ENCODE results near the gene TFIP11. TPM values are rescaled to one million over a fixed set of nuclear protein-coding genes. Genes with fewer than 3 reads are reported as not detected.

Gene TFIP11
- polyA plus RNA-seq, 2 of the 4 experiments (the other 2 are of a cell fraction), result 21.1 to 28.8 TPM

GRCh38 chr22:26527167-26527566 is 14.9 kb upstream of the TFIP11 start:
- no peak overlapping the region for H3K4me3 ChIP-seq
- no peak overlapping the region for H3K4me2 ChIP-seq
- ATAC-seq (no peak), FAIRE-seq (no peak), DNase-seq (ENCODE audit: low read depth in 1 of 2, low spot score in 1 of 2) (no peak)
- H3K27ac ChIP-seq, result no peak overlapping the region
- peaks cover 14% of the 10 kb centered on the region for H3K4me1 ChIP-seq
- CTCF ChIA-PET, result no interaction called here
- no peaks in the 10 kb centered on the region for H3K9me3 ChIP-seq
- TF ChIP-seq SREBF2 (IDR thresholded peaks at IDR 0.05) (no peak), CEBPB (IDR thresholded peaks at IDR 0.05) (no peak), EHMT2 (IDR thresholded peaks at IDR 0.05; ENCODE audit: low read depth) (no peak)
- 82% methylated on average over 3 of the region's 3 CpGs for WGBS (ENCODE audit: missing lambda C conversion rate)
- POLR2A ChIA-PET, result no interaction called here

- no peak for FAIRE-seq
- Histone ChIP-seq H3K9me3 (no peaks in the 10 kb centered on the region), H3K4me2 (no peak overlapping the region), H3K4me3 (no peak overlapping the region), H3K27ac (no peak overlapping the region), H3K4me1 (peaks cover 14% of the 10 kb centered on the region)
- ChIA-PET POLR2A (no interaction called here), CTCF (no interaction called here)
- WGBS (ENCODE audit: missing lambda C conversion rate), result 78% methylated on average over 7 of the region's 7 CpGs
- no peak for ATAC-seq
- TF ChIP-seq E2F6 (IDR thresholded peaks at IDR 0.05; ENCODE audit: borderline replicate concordance, low read depth), result no peak
- no peak for TF ChIP-seq BCL3 (IDR thresholded peaks at IDR 0.05)
- no peak for TF ChIP-seq TP53 (CRISPR knock-in tag; IDR thresholded peaks at IDR 0.05)
- no peak for TF ChIP-seq HEYL (CRISPR knock-in tag; IDR thresholded peaks at IDR 0.05)
- no peak for DNase-seq (ENCODE audit: low read depth in 1 of 2, low spot score in 1 of 2)
Observed at GRCh38 chr22:26525946-26526564, 13.8 kb upstream of the TFIP11 start.

- Histone ChIP-seq H3K4me1 (peaks cover 11% of the 10 kb centered on the region), H3K4me2 (no peak overlapping the region), H3K27ac (no peak overlapping the region), H3K4me3 (no peak overlapping the region), H3K9me3 (no peaks in the 10 kb centered on the region)
- ATAC-seq (no peak), FAIRE-seq (no peak), DNase-seq (ENCODE audit: low read depth in 1 of 2, low spot score in 1 of 2) (no peak)
- CTCF ChIA-PET, result interaction anchor here (0.7 to 1.2 kb wide), 4 partner anchors 8 to 99 kb away, joined by 3 to 4 read pairs (median 4); no protein-coding TSS in a partner anchor
- POLR2A ChIA-PET, result no interaction called here
- TF ChIP-seq KDM5A (IDR thresholded peaks at IDR 0.05), result no peak
- no peak for TF ChIP-seq REST (IDR thresholded peaks at IDR 0.05)
- TF ChIP-seq ZSCAN20 (CRISPR knock-in tag; IDR thresholded peaks at IDR 0.05), result no peak
- no peak for TF ChIP-seq FOXS1 (CRISPR knock-in tag; IDR thresholded peaks at IDR 0.05)
- no peak for TF ChIP-seq HEYL (CRISPR knock-in tag; IDR thresholded peaks at IDR 0.05)
- no peak for TF ChIP-seq TP53 (CRISPR knock-in tag; IDR thresholded peaks at IDR 0.05)
- no peak for TF ChIP-seq HOXA7 (CRISPR knock-in tag; IDR thresholded peaks at IDR 0.05)
- no peak for TF ChIP-seq NR3C1 (IDR thresholded peaks at IDR 0.05)
- TF ChIP-seq CBX8 (IDR thresholded peaks at IDR 0.05), result no peak
- TF ChIP-seq PHF8 (IDR thresholded peaks at IDR 0.05; ENCODE audit: borderline replicate concordance, low read depth), result no peak
- TF ChIP-seq KDM1A (IDR thresholded peaks at IDR 0.05; ENCODE audit: low read depth), result no peak
- no peak for TF ChIP-seq HOXB13 (CRISPR knock-in tag; IDR thresholded peaks at IDR 0.05; ENCODE audit: low read depth)
- 92% methylated on average over 4 of the region's 4 CpGs for WGBS (ENCODE audit: missing lambda C conversion rate)
Observed at GRCh38 chr22:26524870-26525269, 12.6 kb upstream of the TFIP11 start.

Measured in A549 (cell line).